ENCODE measurements around the gene PPM1E.

Gene PPM1E

DNA sequence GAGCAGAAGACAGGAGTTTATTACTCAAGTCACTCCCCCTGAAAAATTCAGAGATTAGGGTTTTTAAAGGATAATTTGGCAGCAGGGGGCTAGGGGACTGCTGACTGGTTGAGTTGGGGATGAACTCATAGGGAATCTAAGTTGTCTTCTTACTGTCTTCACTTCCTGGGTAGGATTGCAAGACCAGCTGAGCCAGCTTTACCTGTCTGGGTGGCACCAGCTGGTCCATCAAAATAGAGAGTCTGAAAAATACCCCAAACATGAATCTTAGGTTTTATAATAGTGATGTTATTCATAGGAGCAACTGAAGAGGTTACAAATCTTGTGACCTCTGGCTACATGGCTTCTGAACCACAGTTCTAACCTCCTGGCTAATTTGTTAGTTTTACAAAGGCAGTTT is 157.9 kb downstream of the PPM1E start:
- no peaks in the 10 kb centered on the region for H4K20me1 ChIP-seq (ENCODE audit: control insufficient read depth, insufficient read depth, low read depth, low read length)

DNA sequence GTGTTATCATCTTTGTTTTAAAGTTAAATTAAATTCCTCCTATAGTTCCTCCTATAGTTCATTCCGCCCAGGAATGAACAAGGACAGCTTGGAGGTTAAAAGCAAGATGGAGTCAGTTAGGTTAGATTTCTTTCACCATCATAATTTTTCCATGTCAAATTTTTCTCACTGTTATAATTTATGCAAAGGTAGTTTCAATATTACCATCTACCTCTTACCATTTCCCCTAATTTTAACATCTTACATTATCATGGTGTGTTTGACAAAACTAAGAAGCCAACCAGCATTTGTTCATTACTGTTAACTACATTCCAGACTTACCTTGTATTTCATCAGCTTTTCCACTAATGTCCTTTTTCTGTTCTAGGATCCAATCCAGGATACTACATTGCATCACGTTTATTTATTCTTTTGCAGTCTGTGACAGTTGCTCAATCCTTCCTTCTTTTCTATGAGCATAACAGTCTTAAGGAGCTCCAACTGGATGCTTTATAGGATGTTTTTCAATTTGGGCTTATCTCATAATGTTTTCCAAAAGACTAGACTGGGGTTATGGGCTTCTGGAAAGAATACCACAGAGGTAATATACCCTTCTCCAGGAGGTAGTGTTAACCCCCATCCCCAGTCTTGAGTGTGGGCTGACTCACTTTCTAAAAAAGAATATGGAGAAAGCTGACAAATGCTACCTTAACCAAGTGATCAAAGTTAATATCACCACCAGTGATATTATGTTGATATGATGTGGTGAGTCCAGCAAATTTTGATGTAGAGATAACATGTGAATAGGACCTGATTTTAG is 158.5 kb downstream of the PPM1E start:
- H3K4me2 ChIP-seq (ENCODE audit: low read length): no peak overlapping the region

More for the DNA sequence above, 157.9 kb downstream of the PPM1E start:
- H3K27me3 ChIP-seq (ENCODE audit: control insufficient read depth, low read length): no peaks in the 10 kb centered on the region
- H3K36me3 ChIP-seq (ENCODE audit: control insufficient read depth, low read length): peaks cover 34% of the 10 kb centered on the region
- no peak for TF ChIP-seq EZH2phosphoT487 (IDR thresholded peaks at IDR 0.05; ENCODE audit: borderline replicate concordance, low read length)
- TF ChIP-seq, protein P1, sequence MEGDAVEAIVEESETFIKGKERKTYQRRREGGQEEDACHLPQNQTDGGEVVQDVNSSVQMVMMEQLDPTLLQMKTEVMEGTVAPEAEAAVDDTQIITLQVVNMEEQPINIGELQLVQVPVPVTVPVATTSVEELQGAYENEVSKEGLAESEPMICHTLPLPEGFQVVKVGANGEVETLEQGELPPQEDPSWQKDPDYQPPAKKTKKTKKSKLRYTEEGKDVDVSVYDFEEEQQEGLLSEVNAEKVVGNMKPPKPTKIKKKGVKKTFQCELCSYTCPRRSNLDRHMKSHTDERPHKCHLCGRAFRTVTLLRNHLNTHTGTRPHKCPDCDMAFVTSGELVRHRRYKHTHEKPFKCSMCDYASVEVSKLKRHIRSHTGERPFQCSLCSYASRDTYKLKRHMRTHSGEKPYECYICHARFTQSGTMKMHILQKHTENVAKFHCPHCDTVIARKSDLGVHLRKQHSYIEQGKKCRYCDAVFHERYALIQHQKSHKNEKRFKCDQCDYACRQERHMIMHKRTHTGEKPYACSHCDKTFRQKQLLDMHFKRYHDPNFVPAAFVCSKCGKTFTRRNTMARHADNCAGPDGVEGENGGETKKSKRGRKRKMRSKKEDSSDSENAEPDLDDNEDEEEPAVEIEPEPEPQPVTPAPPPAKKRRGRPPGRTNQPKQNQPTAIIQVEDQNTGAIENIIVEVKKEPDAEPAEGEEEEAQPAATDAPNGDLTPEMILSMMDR (IDR thresholded peaks at IDR 0.05; ENCODE audit: low read depth, low read length, poor library complexity, severe bottlenecking): no peak
- no peak overlapping the region for H3K4me3 ChIP-seq (ENCODE audit: low read length)
- H3K9me2 ChIP-seq (replicated peaks; ENCODE audit: control insufficient read depth, low read length): no peaks in the 10 kb centered on the region
- H3K4me2 ChIP-seq (ENCODE audit: low read length): no peak overlapping the region
- no peak overlapping the region for H3K27ac ChIP-seq (ENCODE audit: low read depth, low read length)
- no peaks in the 10 kb centered on the region for H3F3A ChIP-seq (ENCODE audit: control insufficient read depth, insufficient read depth)
- H3K4me1 ChIP-seq (ENCODE audit: control insufficient read depth, low read length): peaks cover 17% of the 10 kb centered on the region
- peaks cover 75% of the 10 kb centered on the region for H3K79me2 ChIP-seq (ENCODE audit: control insufficient read depth, low read length)
- peaks cover 28% of the 10 kb centered on the region for H3K9me3 ChIP-seq (ENCODE audit: control insufficient read depth, insufficient read depth, low read length)

DNA sequence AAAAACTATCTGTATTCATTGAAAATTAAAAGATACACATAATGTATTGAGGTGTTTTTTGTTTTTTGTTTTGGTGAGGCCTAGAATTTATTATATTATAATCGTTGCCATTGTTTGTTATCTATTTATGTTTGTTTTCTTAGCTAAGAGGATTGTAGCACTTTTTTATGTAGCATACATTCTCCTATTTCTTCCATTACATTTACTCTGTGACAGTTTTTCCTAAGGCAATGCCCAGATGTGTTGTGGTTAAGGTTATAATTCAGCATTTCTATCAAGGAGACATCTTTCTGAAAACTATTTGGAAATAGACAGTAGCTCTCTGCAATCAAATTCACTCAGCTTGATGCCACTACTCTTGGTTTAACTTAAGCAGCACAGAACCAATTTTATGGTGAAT is 161.6 kb downstream of the PPM1E start:
- no peak for TF ChIP-seq EZH2phosphoT487 (IDR thresholded peaks at IDR 0.05; ENCODE audit: borderline replicate concordance, low read length)
- TF ChIP-seq, protein P1 (IDR thresholded peaks at IDR 0.05; ENCODE audit: low read depth, low read length, poor library complexity, severe bottlenecking): no peak
- H3K9me2 ChIP-seq (replicated peaks; ENCODE audit: control insufficient read depth, low read length): no peaks in the 10 kb centered on the region
- peaks cover 2% of the 10 kb centered on the region; the same call in 1 of the 2 replicates for H3K9me3 ChIP-seq (ENCODE audit: control insufficient read depth, insufficient read depth, low read length)
- peaks cover 13% of the 10 kb centered on the region for H3K36me3 ChIP-seq (ENCODE audit: control insufficient read depth, low read length)
- H3K4me2 ChIP-seq (ENCODE audit: low read length): no peak overlapping the region
- no peak overlapping the region for H3K4me3 ChIP-seq (ENCODE audit: low read length)
- peaks cover 29% of the 10 kb centered on the region for H3K4me1 ChIP-seq (ENCODE audit: control insufficient read depth, low read length)
- H3K27me3 ChIP-seq (ENCODE audit: control insufficient read depth, low read length): no peaks in the 10 kb centered on the region
- no peaks in the 10 kb centered on the region for H3F3A ChIP-seq (ENCODE audit: control insufficient read depth, insufficient read depth)
- peaks cover 71% of the 10 kb centered on the region for H3K79me2 ChIP-seq (ENCODE audit: control insufficient read depth, low read length)
- H4K20me1 ChIP-seq (ENCODE audit: control insufficient read depth, insufficient read depth, low read depth, low read length): no peaks in the 10 kb centered on the region
- no peak overlapping the region for H3K27ac ChIP-seq (ENCODE audit: low read depth, low read length)

More for the DNA sequence above, 158.5 kb downstream of the PPM1E start:
- H3K9me2 ChIP-seq (replicated peaks; ENCODE audit: control insufficient read depth, low read length): no peaks in the 10 kb centered on the region
- peaks cover 17% of the 10 kb centered on the region for H3K4me1 ChIP-seq (ENCODE audit: control insufficient read depth, low read length)
- no peaks in the 10 kb centered on the region for H4K20me1 ChIP-seq (ENCODE audit: control insufficient read depth, insufficient read depth, low read depth, low read length)
- no peak overlapping the region for H3K27ac ChIP-seq (ENCODE audit: low read depth, low read length)
- peaks cover 32% of the 10 kb centered on the region for H3K36me3 ChIP-seq (ENCODE audit: control insufficient read depth, low read length)
- no peak overlapping the region for H3K4me3 ChIP-seq (ENCODE audit: low read length)
- TF ChIP-seq, protein P1 (IDR thresholded peaks at IDR 0.05; ENCODE audit: low read depth, low read length, poor library complexity, severe bottlenecking): no peak
- no peak for TF ChIP-seq EZH2phosphoT487 (IDR thresholded peaks at IDR 0.05; ENCODE audit: borderline replicate concordance, low read length)
- H3K9me3 ChIP-seq (ENCODE audit: control insufficient read depth, insufficient read depth, low read length): peaks cover 26% of the 10 kb centered on the region
- H3K79me2 ChIP-seq (ENCODE audit: control insufficient read depth, low read length): peaks cover 76% of the 10 kb centered on the region
- H3K27me3 ChIP-seq (ENCODE audit: control insufficient read depth, low read length): no peaks in the 10 kb centered on the region
- H3F3A ChIP-seq (ENCODE audit: control insufficient read depth, insufficient read depth): no peaks in the 10 kb centered on the region

Data from DOHH2 (cell line).